Measurements from ENCODE around the gene AUH.

DNA sequence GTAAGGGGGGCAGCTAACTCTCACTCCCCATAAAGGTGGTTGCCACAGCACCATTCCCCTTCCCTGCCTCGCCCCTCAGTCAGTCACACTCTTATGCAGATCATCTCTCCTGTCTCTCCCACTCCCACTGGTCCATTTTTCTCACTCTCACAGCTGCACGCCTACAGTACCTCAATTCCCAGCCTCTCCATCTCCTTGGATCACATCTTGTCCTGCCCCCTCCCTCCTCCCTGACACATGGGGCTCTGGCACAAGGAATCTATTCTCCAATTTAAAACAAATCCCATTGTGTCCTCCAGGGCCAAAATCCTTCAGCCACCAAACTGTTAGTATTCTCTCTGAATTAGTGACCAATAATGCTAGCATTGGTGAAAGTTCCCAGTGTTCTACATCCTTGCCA is 114.4 kb downstream of the AUH start:
- no peak for TF ChIP-seq POLR2A (IDR thresholded peaks at IDR 0.05; ENCODE audit: low read length)
- no peak for TF ChIP-seq GATA1 (IDR thresholded peaks at IDR 0.05; ENCODE audit: low read depth, low read length)
